ENCODE results near the gene RGS5.

Gene RGS5

DNA sequence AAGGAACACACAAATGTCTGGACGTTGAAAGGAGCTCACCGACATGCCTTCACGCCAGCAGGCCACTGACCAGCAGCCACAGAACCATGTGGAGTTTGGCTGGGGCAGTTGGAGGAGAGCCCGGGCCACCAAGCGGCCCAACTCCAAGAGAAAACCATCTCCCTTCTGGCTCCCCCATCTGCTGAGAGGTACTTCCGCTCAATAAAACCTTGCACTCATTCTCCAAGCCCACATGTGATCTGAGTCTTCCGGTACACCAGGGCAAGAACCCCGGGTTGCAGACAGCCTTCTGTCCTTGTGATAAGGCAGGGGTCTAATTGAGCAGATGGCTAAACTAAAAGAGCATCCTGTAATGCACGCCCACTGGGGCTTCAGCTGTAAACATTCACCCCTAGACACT, 109.1 kb downstream of the RGS5 start:
- no peak for DNase-seq (ENCODE audit: extremely low spot score)
- TF ChIP-seq ELF4 (IDR thresholded peaks at IDR 0.05) = no peak
- no peak for TF ChIP-seq ZNF384 (IDR thresholded peaks at IDR 0.05)
- TF ChIP-seq CTBP1 (IDR thresholded peaks at IDR 0.05; ENCODE audit: borderline replicate concordance) = no peak
- no peak for TF ChIP-seq SP1 (IDR thresholded peaks at IDR 0.05)
- ChIA-PET CTCF (no interaction called here), POLR2A (no interaction called here)

DNA sequence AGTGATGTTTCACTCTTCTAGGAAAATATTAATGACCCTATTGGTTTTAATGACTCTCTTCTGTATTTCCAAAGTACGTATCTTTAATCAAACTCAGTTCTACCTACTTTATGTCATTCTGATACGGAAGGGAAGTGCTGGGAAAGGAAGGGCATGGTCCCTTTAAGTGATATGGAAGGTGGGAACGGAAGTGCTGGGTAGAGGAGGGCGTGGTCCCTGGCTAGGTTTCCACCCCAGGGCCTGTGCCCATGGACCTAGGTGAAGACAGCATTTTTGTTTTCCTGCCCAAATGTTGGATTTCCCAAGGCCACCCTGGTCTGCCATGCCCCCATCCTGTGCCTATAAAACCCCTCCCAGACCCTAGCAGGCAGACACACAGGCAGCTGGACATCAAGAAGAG, 109.5 kb downstream of the RGS5 start:
- ChIA-PET POLR2A (no interaction called here), CTCF (no interaction called here)
- DNase-seq (ENCODE audit: extremely low spot score) = no peak
- TF ChIP-seq ARNT (IDR thresholded peaks at IDR 0.05) = no peak
- no peak for TF ChIP-seq FOXK2 (IDR thresholded peaks at IDR 0.05)
- no peak for TF ChIP-seq FOXM1 (IDR thresholded peaks at IDR 0.05; ENCODE audit: borderline replicate concordance)
- no peak for TF ChIP-seq L3MBTL2 (conservative IDR thresholded peaks at IDR 0.05)
- no peak for TF ChIP-seq SP1 (IDR thresholded peaks at IDR 0.05)

Measured in HEK293T (cell line).